Calu3 (cell line): ENCODE measurements around the gene BTN2A1. TPM values are rescaled to one million over a fixed set of nuclear protein-coding genes. Genes with fewer than 3 reads are reported as not detected.

ENCODE experiments used
- BruUV-seq: library from RNA; stranded (reverse); fragments of 400-500 nt; replicated peaks from 2 replicates; lab custom pipeline; 2021; lab: Mats Ljungman, UMichigan
- CTCF ChIA-PET: fragments of 300-600 bp; sonication (Branson Sonifier 250); formaldehyde crosslinking; loops from one replicate; lab custom pipeline; 2022; ENCODE audit warnings: antibody characterized with exemption; lab: Charles Lee
- DNase-seq: peaks from one replicate; pipeline ENCODE4 v3.0.0; 2022
- H3K27ac Mint-ChIP-seq: one replicate; pipeline ENCODE4 v1.8.0; 2022; ENCODE audit warnings: mixed read lengths; ENCODE audit not compliant: unreplicated experiment
- H3K27me3 Mint-ChIP-seq: one replicate; pipeline ENCODE4 v1.8.0; 2022; ENCODE audit warnings: mixed read lengths; ENCODE audit not compliant: unreplicated experiment
- H3K36me3 Mint-ChIP-seq: one replicate; pipeline ENCODE4 v1.8.0; 2022; ENCODE audit warnings: mild to moderate bottlenecking, moderate library complexity, mixed read lengths; ENCODE audit not compliant: insufficient read depth, unreplicated experiment
- H3K4me1 Mint-ChIP-seq: one replicate; pipeline ENCODE4 v1.8.0; 2022; ENCODE audit warnings: mild to moderate bottlenecking, low read depth, mixed read lengths; ENCODE audit not compliant: unreplicated experiment
- H3K4me3 Mint-ChIP-seq: one replicate; pipeline ENCODE4 v1.8.0; 2022; ENCODE audit warnings: mild to moderate bottlenecking, low read depth, moderate library complexity, mixed read lengths; ENCODE audit not compliant: unreplicated experiment
- H3K9me3 Mint-ChIP-seq: one replicate; pipeline ENCODE4 v1.8.0; 2022; ENCODE audit warnings: low read depth, mixed read lengths; ENCODE audit not compliant: unreplicated experiment
- CTCF ChIP-seq: fragments of 200-600 bp; IDR thresholded peaks from one replicate; pipeline ENCODE4 v1.8.0; 2022; ENCODE audit warnings: antibody characterized with exemption; ENCODE audit not compliant: unreplicated experiment
- intact Hi-C: fragments of 100-400 bp; cut with micrococcal nuclease; formaldehyde crosslinking; loops from one replicate; pipeline ENCODE4 v1.10.0; 2022; ENCODE audit not compliant: unreplicated experiment
- total RNA-seq: library from RNA; stranded (reverse); gene quantifications from 2 replicates; pipeline ENCODE4 v1.2.3, GENCODE V29; 2022

Gene BTN2A1
- total RNA-seq, 1 experiment from 2014 or later, result 32.5 TPM

GRCh38 chr6:26516481-26517427 is 59.0 kb downstream of the BTN2A1 start:
- H3K9me3 Mint-ChIP-seq, result no peaks in the 10 kb centered on the region
- DNase-seq, result no peak
- peaks cover 16% of the 10 kb centered on the region for H3K36me3 Mint-ChIP-seq
- H3K27me3 Mint-ChIP-seq, result no peaks in the 10 kb centered on the region
- no peaks in the 10 kb centered on the region for H3K4me1 Mint-ChIP-seq
- no peak for TF ChIP-seq CTCF
- intact Hi-C loops, result no loop called here
- CTCF ChIA-PET, result interaction anchor here (0.6 kb wide), 1 partner anchor 244 kb away, joined by 9 read pairs; no protein-coding TSS in a partner anchor
- no peak overlapping the region for H3K27ac Mint-ChIP-seq
- H3K4me3 Mint-ChIP-seq, result no peak overlapping the region
- no TSS peak for BruUV-seq

Other genes with a start within 250 kb of the BTN2A1 start
- 28.2 and 36.3 TPM in 2 replicates for gene BTN3A2, start 92.8 kb upstream of the BTN2A1 start, total RNA-seq
- gene BTN2A2, start 74.8 kb upstream of the BTN2A1 start, total RNA-seq, result 16.9 and 17.6 TPM in 2 replicates
- gene BTN3A1, start 55.7 kb upstream of the BTN2A1 start, total RNA-seq, result 29.0 and 40.5 TPM in 2 replicates
- 15.5 and 20.6 TPM in 2 replicates for gene BTN3A3, start 17.5 kb upstream of the BTN2A1 start, total RNA-seq
- gene BTN1A1, start 42.3 kb downstream of the BTN2A1 start, total RNA-seq, result not detected in 2 replicates
- gene HMGN4, start 80.4 kb downstream of the BTN2A1 start, total RNA-seq, result 49.7 and 60.0 TPM in 2 replicates
- gene ABT1, start 139.0 kb downstream of the BTN2A1 start, total RNA-seq, result 18.8 and 20.9 TPM in 2 replicates
- 25.1 and 27.1 TPM in 2 replicates for gene ZNF322, start 201.8 kb downstream of the BTN2A1 start, total RNA-seq